ENCODE results near the gene AGPAT1. TPM values are rescaled to one million over a fixed set of nuclear protein-coding genes. Genes with fewer than 3 reads are reported as not detected.
A peak's percentile ranks its signal among the peaks of the same experiment; 100 is the strongest.

The AGPAT1 gene
- total and polyA plus RNA-seq, 2 experiments from 2014 or later, result 39.8 to 82.1 TPM

DNA sequence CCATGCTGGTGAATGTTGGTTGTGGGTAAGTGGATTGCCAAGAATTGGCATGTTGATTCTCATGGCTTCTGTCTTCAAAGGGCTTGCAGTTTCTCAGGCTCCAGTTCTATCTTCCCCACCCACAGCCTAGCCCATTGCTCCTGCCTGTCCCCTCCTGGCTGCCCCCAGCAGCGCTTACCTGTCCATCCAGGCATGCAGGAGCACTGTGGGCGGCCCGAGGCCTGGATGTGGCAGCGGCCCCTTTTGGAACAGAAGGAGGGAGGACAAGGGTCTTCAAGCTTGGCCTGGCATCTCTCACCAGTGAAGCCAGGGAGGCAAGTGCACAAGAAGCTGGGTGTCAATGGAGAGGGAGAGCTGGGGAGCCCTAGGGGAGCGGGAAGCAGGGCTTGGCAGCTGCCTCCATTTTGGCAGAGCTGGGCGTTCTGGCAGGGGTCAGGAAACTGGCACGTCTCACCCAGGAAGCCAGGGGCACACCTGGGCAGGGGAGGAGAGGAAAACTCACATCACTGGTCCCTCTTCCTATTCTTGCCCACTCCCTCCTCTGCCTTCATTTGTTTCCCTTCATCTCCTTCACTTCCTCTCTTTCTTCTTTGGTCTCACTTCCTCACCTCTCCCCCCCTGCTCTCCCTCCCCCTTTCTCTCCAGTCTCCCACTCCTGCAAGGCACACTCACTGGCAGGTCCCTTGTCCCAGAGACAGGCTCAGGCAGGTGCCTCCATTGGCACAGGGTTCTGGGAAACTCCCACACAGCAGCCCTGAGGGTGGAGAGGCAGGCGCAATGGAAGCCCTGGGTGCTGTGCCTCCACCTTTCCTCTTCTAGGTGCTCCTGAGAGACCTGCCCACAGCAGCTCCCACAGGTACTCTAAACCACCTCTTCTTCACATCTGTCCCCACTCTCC, 46.7 kb upstream of the AGPAT1 start:
- no peak overlapping the region for H3K27ac ChIP-seq (ENCODE audit: low read depth)
- H3F3A ChIP-seq (replicated peaks; ENCODE audit: low read depth), result no peaks in the 10 kb centered on the region
- H3K27me3 ChIP-seq (ENCODE audit: insufficient read depth), result no peaks in the 10 kb centered on the region
- Mint-ChIP-seq H3K27ac (no peak overlapping the region), H3K27me3 (ENCODE audit: insufficient read depth, low read depth, poor library complexity) (peaks cover 7% of the 10 kb centered on the region), H3K36me3 (ENCODE audit: low read depth) (no peaks in the 10 kb centered on the region), H3K4me3 (no peak overlapping the region), H3K9me3 (no peaks in the 10 kb centered on the region), H3K4me1 (peaks cover 12% of the 10 kb centered on the region; the same call in 2 of the 3 replicates)
- no peaks in the 10 kb centered on the region for H3K4me1 ChIP-seq (ENCODE audit: insufficient read depth)
- no peak for ATAC-seq
- H3K4me3 ChIP-seq, result no peak overlapping the region
- no peak for DNase-seq (ENCODE audit: low spot score)
- no peaks in the 10 kb centered on the region for H3K79me2 ChIP-seq (replicated peaks; ENCODE audit: insufficient read depth)
- no peak for TF ChIP-seq STAT1 (IDR thresholded peaks at IDR 0.05; ENCODE audit: unreplicated experiment)
- TF ChIP-seq, protein P1, sequence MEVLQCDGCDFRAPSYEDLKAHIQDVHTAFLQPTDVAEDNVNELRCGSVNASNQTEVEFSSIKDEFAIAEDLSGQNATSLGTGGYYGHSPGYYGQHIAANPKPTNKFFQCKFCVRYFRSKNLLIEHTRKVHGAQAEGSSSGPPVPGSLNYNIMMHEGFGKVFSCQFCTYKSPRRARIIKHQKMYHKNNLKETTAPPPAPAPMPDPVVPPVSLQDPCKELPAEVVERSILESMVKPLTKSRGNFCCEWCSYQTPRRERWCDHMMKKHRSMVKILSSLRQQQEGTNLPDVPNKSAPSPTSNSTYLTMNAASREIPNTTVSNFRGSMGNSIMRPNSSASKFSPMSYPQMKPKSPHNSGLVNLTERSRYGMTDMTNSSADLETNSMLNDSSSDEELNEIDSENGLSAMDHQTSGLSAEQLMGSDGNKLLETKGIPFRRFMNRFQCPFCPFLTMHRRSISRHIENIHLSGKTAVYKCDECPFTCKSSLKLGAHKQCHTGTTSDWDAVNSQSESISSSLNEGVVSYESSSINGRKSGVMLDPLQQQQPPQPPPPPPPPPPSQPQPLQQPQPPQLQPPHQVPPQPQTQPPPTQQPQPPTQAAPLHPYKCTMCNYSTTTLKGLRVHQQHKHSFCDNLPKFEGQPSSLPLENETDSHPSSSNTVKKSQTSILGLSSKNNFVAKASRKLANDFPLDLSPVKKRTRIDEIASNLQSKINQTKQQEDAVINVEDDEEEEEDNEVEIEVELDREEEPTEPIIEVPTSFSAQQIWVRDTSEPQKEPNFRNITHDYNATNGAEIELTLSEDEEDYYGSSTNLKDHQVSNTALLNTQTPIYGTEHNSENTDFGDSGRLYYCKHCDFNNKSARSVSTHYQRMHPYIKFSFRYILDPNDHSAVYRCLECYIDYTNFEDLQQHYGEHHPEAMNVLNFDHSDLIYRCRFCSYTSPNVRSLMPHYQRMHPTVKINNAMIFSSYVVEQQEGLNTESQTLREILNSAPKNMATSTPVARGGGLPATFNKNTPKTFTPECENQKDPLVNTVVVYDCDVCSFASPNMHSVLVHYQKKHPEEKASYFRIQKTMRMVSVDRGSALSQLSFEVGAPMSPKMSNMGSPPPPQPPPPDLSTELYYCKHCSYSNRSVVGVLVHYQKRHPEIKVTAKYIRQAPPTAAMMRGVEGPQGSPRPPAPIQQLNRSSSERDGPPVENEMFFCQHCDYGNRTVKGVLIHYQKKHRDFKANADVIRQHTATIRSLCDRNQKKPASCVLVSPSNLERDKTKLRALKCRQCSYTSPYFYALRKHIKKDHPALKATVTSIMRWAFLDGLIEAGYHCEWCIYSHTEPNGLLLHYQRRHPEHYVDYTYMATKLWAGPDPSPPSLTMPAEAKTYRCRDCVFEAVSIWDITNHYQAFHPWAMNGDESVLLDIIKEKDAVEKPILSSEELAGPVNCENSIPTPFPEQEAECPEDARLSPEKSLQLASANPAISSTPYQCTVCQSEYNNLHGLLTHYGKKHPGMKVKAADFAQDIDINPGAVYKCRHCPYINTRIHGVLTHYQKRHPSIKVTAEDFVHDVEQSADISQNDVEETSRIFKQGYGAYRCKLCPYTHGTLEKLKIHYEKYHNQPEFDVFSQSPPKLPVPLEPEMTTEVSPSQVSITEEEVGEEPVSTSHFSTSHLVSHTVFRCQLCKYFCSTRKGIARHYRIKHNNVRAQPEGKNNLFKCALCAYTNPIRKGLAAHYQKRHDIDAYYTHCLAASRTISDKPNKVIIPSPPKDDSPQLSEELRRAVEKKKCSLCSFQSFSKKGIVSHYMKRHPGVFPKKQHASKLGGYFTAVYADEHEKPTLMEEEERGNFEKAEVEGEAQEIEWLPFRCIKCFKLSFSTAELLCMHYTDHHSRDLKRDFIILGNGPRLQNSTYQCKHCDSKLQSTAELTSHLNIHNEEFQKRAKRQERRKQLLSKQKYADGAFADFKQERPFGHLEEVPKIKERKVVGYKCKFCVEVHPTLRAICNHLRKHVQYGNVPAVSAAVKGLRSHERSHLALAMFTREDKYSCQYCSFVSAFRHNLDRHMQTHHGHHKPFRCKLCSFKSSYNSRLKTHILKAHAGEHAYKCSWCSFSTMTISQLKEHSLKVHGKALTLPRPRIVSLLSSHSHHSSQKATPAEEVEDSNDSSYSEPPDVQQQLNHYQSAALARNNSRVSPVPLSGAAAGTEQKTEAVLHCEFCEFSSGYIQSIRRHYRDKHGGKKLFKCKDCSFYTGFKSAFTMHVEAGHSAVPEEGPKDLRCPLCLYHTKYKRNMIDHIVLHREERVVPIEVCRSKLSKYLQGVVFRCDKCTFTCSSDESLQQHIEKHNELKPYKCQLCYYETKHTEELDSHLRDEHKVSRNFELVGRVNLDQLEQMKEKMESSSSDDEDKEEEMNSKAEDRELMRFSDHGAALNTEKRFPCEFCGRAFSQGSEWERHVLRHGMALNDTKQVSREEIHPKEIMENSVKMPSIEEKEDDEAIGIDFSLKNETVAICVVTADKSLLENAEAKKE (CRISPR knock-in tag; IDR thresholded peaks at IDR 0.05), result no peak
- TF ChIP-seq CREB1 (CRISPR knock-in tag; IDR thresholded peaks at IDR 0.05; ENCODE audit: low read depth), result no peak
- H3K4me2 ChIP-seq, result no peak overlapping the region
- no peaks in the 10 kb centered on the region for H4K20me1 ChIP-seq (replicated peaks; ENCODE audit: insufficient read depth)
- H2AFZ ChIP-seq, result peak overlapping the region; percentile 63; the same call in 1 of the 2 replicates
- no peaks in the 10 kb centered on the region for H3K36me3 ChIP-seq (ENCODE audit: insufficient read depth)
- H3K9me2 ChIP-seq (ENCODE audit: insufficient read depth), result 0 out of 2 replicates have a peak, but pooled peaks cover 3% of the 10 kb centered on the region

DNA sequence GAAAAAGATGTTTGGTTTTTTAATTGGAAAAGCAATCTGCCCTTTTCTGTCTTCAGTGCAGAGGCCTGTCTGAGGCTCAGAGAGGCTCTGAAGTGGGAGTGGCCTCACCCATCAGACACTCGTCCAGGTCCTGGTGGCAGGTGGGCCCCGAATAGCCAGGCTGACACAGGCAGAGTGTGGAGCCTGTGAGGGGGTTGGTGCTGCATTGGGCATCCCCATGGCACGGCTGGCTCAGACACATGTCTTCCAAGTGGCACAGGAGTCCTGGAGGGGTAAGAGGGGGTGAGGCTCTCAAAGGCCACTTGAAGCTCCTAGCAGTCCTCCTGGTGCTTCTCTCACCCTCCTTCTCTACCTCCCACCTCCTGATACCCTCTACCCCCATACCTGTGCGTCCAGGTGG, 44.1 kb upstream of the AGPAT1 start:
- no peaks in the 10 kb centered on the region for H3K79me2 ChIP-seq (replicated peaks; ENCODE audit: insufficient read depth)
- no peak overlapping the region for H3K27ac ChIP-seq (ENCODE audit: low read depth)
- no peak overlapping the region for H3K4me3 ChIP-seq
- Mint-ChIP-seq H3K27ac (no peak overlapping the region), H3K36me3 (ENCODE audit: low read depth) (no peaks in the 10 kb centered on the region), H3K9me3 (no peaks in the 10 kb centered on the region; the same call in 2 of the 3 replicates), H3K4me1 (peaks cover 12% of the 10 kb centered on the region; the same call in 2 of the 3 replicates), H3K4me3 (no peak overlapping the region), H3K27me3 (ENCODE audit: insufficient read depth, low read depth, poor library complexity) (peaks cover 13% of the 10 kb centered on the region)
- no peaks in the 10 kb centered on the region for H3K27me3 ChIP-seq (ENCODE audit: insufficient read depth)
- no peaks in the 10 kb centered on the region for H4K20me1 ChIP-seq (replicated peaks; ENCODE audit: insufficient read depth)
- H3K4me1 ChIP-seq (ENCODE audit: insufficient read depth), result no peaks in the 10 kb centered on the region
- no peak overlapping the region for H3K4me2 ChIP-seq
- H2AFZ ChIP-seq, result no peak overlapping the region
- ATAC-seq, result no peak
- H3K36me3 ChIP-seq (ENCODE audit: insufficient read depth), result no peaks in the 10 kb centered on the region
- DNase-seq (ENCODE audit: low spot score), result no peak
- 0 out of 2 replicates have a peak, but pooled peaks cover 3% of the 10 kb centered on the region for H3K9me2 ChIP-seq (ENCODE audit: insufficient read depth)
- H3F3A ChIP-seq (replicated peaks; ENCODE audit: low read depth), result no peaks in the 10 kb centered on the region
- TF ChIP-seq ZNF331 (CRISPR knock-in tag; IDR thresholded peaks at IDR 0.05; ENCODE audit: low read depth), result no peak
- no peak for TF ChIP-seq ZNF114 (CRISPR knock-in tag; IDR thresholded peaks at IDR 0.05)
- TF ChIP-seq, protein P2, sequence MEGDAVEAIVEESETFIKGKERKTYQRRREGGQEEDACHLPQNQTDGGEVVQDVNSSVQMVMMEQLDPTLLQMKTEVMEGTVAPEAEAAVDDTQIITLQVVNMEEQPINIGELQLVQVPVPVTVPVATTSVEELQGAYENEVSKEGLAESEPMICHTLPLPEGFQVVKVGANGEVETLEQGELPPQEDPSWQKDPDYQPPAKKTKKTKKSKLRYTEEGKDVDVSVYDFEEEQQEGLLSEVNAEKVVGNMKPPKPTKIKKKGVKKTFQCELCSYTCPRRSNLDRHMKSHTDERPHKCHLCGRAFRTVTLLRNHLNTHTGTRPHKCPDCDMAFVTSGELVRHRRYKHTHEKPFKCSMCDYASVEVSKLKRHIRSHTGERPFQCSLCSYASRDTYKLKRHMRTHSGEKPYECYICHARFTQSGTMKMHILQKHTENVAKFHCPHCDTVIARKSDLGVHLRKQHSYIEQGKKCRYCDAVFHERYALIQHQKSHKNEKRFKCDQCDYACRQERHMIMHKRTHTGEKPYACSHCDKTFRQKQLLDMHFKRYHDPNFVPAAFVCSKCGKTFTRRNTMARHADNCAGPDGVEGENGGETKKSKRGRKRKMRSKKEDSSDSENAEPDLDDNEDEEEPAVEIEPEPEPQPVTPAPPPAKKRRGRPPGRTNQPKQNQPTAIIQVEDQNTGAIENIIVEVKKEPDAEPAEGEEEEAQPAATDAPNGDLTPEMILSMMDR (conservative IDR thresholded peaks at IDR 0.05; ENCODE audit: low read depth in 2 of 2), result no peak
- no peak for TF ChIP-seq JUNB (IDR thresholded peaks at IDR 0.05; ENCODE audit: unreplicated experiment)
- no peak for TF ChIP-seq STAT1 (IDR thresholded peaks at IDR 0.05; ENCODE audit: unreplicated experiment)
- TF ChIP-seq CREB1 (CRISPR knock-in tag; IDR thresholded peaks at IDR 0.05; ENCODE audit: low read depth), result no peak
- no peak for TF ChIP-seq ETS1 (IDR thresholded peaks at IDR 0.05)
- TF ChIP-seq EZH2 (IDR thresholded peaks at IDR 0.05; ENCODE audit: low read depth, unreplicated experiment), result no peak
- TF ChIP-seq POLR2AphosphoS5 (IDR thresholded peaks at IDR 0.05; ENCODE audit: low read depth), result no peak
- no peak for TF ChIP-seq EZH2phosphoT487 (IDR thresholded peaks at IDR 0.05; ENCODE audit: unreplicated experiment)
- no peak for TF ChIP-seq NANOG (IDR thresholded peaks at IDR 0.05; ENCODE audit: borderline replicate concordance)

All from GM23338 (cell line).